Fibroblast of pulmonary artery (primary cell): ENCODE results near the gene TMEM178A.

ENCODE experiments used
- DNase-seq: peaks from one replicate; pipeline ENCODE4 v3.0.0-alpha.2; 2010; ENCODE audit warnings: low read depth
- H3K4me3 ChIP-seq: replicated peaks from 2 replicates; pipeline ENCODE4 v1.5.1; 2011; ENCODE audit warnings: low read depth, mild to moderate bottlenecking, control low read depth, low read length, moderate library complexity
- CTCF ChIP-seq: IDR thresholded peaks from 2 replicates; pipeline ENCODE4 v1.5.1; 2011; ENCODE audit warnings: mild to moderate bottlenecking, control low read depth, low read length, inconsistent platforms; ENCODE audit errors: missing control alignments

TMEM178A gene

GRCh38 chr2:39696838-39697237 lies 31.1 kb downstream of the TMEM178A start:
- H3K4me3 ChIP-seq = no peak overlapping the region
- peak; percentile 91 for DNase-seq
- peak; percentile 41 for TF ChIP-seq CTCF

GRCh38 chr2:39697454-39697853 lies 31.7 kb downstream of the TMEM178A start:
- no peak for TF ChIP-seq CTCF
- H3K4me3 ChIP-seq = no peak overlapping the region
- DNase-seq = no peak

DNA sequence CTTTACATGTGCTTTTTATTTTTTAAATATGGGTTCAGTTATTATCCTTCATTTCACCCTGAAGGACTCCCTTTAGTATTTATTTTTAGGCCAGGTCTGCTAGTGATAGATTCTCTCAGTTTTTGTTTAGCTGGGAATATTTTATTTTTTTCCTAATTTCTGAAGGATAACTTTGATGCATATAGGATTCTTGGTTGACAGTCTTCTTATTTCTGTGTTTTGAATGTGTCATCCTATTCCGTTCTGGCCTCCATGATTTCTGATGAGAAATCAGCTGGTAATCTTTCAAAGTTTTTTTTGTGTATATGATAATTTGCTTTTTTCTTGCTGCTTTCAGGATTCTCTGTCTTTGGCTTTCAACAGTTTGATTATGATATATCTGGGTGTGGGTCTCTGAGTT lies 35.4 kb downstream of the TMEM178A start:
- H3K4me3 ChIP-seq = no peak overlapping the region
- DNase-seq = no peak
- no peak for TF ChIP-seq CTCF

DNA sequence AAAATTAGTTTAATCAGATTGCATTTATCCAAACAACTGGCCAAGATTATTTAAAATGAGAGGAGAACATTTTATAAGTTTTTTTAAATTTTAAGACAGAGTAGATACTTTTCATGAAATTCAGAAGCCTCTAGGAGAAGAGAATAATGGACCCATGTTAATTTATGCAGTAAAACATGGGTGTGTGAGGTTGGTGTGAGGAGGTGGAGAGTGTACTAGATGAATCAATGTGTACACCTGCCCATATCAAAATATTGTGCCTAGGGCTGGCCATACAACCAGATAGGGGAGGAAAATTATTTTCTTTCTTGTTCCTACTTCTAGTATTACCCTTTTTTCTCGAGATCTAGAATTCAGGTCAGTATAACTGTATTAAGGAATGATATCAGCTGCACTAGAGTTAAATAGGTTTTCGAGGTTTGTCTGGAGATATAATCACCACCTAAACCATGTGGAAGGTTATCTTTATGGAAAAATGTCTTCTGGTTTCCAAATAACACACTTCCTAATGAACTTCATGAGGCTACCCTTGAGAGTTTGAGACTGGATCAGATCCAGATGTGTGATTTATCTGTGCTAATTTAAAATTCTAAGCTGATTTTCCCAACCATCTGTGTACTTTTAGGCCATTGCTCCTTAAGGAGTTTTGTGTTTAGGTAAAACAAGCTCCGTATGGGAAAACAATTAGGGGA lies 37.6 kb downstream of the TMEM178A start:
- no peak for TF ChIP-seq CTCF
- no peak overlapping the region for H3K4me3 ChIP-seq
- no peak for DNase-seq

DNA sequence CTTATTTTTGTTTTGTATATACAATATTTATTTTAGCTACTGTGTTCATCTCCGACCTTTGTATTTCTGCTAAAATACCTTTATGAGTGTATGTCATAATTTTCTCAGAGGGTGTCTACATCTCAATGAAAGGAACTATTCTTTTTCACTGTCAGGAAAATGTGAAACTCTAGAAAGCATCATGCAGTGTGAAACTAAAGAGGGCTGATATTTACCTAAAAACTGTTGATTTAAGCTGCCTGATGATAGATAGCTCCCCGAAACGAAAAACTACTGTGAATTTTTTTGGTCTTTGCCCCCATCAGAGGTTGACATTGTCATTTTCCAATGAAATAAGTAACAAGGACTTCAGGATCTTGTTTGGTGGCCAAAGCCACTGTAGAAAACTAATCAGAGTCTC lies 38.8 kb downstream of the TMEM178A start:
- H3K4me3 ChIP-seq = no peak overlapping the region
- TF ChIP-seq CTCF = no peak
- DNase-seq = no peak

GRCh38 chr2:39705638-39706037 lies 39.9 kb downstream of the TMEM178A start:
- no peak for DNase-seq
- no peak overlapping the region for H3K4me3 ChIP-seq
- no peak for TF ChIP-seq CTCF

DNA sequence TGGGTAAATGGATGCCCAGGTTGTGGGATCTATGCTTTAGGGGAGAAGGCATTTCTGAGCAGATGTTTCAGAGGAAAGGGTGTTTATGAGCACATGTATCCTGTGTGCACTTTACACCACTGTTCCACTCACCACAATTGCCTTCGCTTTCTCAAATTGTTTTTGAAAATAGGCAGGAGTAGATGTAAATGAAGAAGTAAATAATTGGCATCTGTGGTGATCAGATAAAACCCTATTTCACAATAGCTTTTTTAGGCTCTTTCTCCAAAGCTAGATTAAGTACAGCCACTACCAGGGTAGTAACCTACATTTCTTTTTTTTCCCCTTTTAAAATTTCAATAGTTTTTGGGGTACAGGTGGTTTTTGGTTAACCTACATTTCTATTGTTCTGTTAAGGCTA lies 40.6 kb downstream of the TMEM178A start:
- no peak for DNase-seq
- no peak overlapping the region for H3K4me3 ChIP-seq
- no peak for TF ChIP-seq CTCF
